GM12878 (cell line): ENCODE results near the gene B9D1. TPM values are rescaled to one million over a fixed set of nuclear protein-coding genes. Genes with fewer than 3 reads are reported as not detected.

Experiments
- ATAC-seq: fragments of 200-7000 bp; cut with Tn5 transposase; 3 replicates; pipeline ENCODE4 v1.9.1; 2020; ENCODE audit warnings: mild to moderate bottlenecking, moderate library complexity
- BruUV-seq: library from RNA; stranded (reverse); fragments of 400-500 nt; replicated peaks from 2 replicates; lab custom pipeline; 2021; lab: Mats Ljungman, UMichigan
- CTCF ChIA-PET: fragments of 300-600 bp; sonication (Branson Sonifier 250); formaldehyde crosslinking; extraction: SDS; loops from one replicate; lab custom pipeline; 2021; ENCODE audit warnings: inconsistent platforms; lab: Yijun Ruan, JAX
- POLR2A ChIA-PET: fragments of 350-600 bp; formaldehyde crosslinking; extraction: SDS; loops from one replicate; lab custom pipeline; 2021; ENCODE audit warnings: inconsistent platforms; lab: Charles Lee
- RAD21 ChIA-PET: fragments of 300-600 bp; sonication (Branson Sonifier 250); formaldehyde crosslinking; loops from one replicate; lab custom pipeline; 2023; ENCODE audit warnings: antibody characterized with exemption; ENCODE audit not compliant: unreplicated experiment; lab: Charles Lee
- SMC1A ChIA-PET: fragments of 300-600 bp; sonication (Branson Sonifier 250); formaldehyde crosslinking; loops from one replicate; lab custom pipeline; 2023; ENCODE audit not compliant: unreplicated experiment, uncharacterized antibody; lab: Charles Lee
- DNase-seq: peaks from one replicate; pipeline ENCODE4 v3.0.0-alpha.2; 2011; ENCODE audit warnings: low read depth, low spot score
- FAIRE-seq: peaks from 3 replicates; lab custom pipeline; 2011; peaks lifted over from hg19 to GRCh38; lab: Jason Lieb, UNC
- H2AFZ ChIP-seq: 2 replicates; pipeline ENCODE4 v1.6.0; 2011; ENCODE audit warnings: low read depth, low read length, control low read depth; ENCODE audit not compliant: control insufficient read depth
- H3K27ac ChIP-seq: 2 replicates; pipeline ENCODE4 v1.5.1; 2011; ENCODE audit warnings: control low read depth; ENCODE audit not compliant: control insufficient read depth, insufficient read depth
- H3K27me3 ChIP-seq, 2 experiments: replicated peaks in 1 of 2; 2 replicates each; pipeline versions ENCODE4 v1.6.0 to v1.6.1; 2011; ENCODE audit warnings: low read length in 1 of 2; ENCODE audit not compliant: control insufficient read depth in 2 of 2, insufficient read depth in 2 of 2
- H3K36me3 ChIP-seq, 2 experiments: 2 replicates each; pipeline ENCODE4 v1.5.1; 2011; ENCODE audit warnings: low read length in 1 of 2; ENCODE audit not compliant: control insufficient read depth in 2 of 2, insufficient read depth in 2 of 2
- H3K4me1 ChIP-seq: 2 replicates; pipeline ENCODE4 v1.6.1; 2011; ENCODE audit warnings: mild to moderate bottlenecking, low read length, moderate library complexity, mixed read lengths; ENCODE audit not compliant: control insufficient read depth, insufficient read depth
- H3K4me2 ChIP-seq: 2 replicates; pipeline ENCODE4 v1.6.0; 2011; ENCODE audit warnings: control low read depth; ENCODE audit not compliant: control insufficient read depth, insufficient read depth
- H3K4me3 ChIP-seq: fragments of 200-600 bp; sonication (generic); 2 replicates; pipeline ENCODE4 v1.5.1; 2016
- H3K79me2 ChIP-seq: 2 replicates; pipeline ENCODE4 v1.6.0; 2011; ENCODE audit warnings: low read length; ENCODE audit not compliant: control insufficient read depth, insufficient read depth
- H3K9ac ChIP-seq: 2 replicates; pipeline ENCODE4 v1.8.0; 2011; ENCODE audit warnings: low read length, control low read depth, mixed read lengths; ENCODE audit not compliant: control insufficient read depth, insufficient read depth
- H3K9me3 ChIP-seq: replicated peaks from 3 replicates; pipeline ENCODE4 v1.5.1; 2011; ENCODE audit warnings: mild to moderate bottlenecking, low read length; ENCODE audit not compliant: control insufficient read depth, insufficient read depth
- H4K20me1 ChIP-seq: 2 replicates; pipeline ENCODE4 v1.6.0; 2011; ENCODE audit not compliant: control insufficient read depth, insufficient read depth
- CBFB ChIP-seq: IDR thresholded peaks from 2 replicates; pipeline ENCODE4 v1.6.1; 2016; ENCODE audit warnings: antibody characterized with exemption, low read depth
- FOXK2 ChIP-seq: fragments of 450-650 bp; IDR thresholded peaks from 2 replicates; pipeline ENCODE4 v1.6.1; 2017; ENCODE audit warnings: mild to moderate bottlenecking, moderate library complexity
- POLR2A ChIP-seq: IDR thresholded peaks from 2 replicates; pipeline ENCODE4 v1.6.1; 2011; ENCODE audit warnings: low read depth, mild to moderate bottlenecking, low read length
- SMC3 ChIP-seq: IDR thresholded peaks from 2 replicates; pipeline ENCODE4 v1.6.1; 2011; ENCODE audit warnings: low read length, improper control_type of control experiment, borderline replicate concordance
- SUPT20H ChIP-seq: IDR thresholded peaks from 2 replicates; pipeline ENCODE4 v1.6.1; 2011; ENCODE audit warnings: low read depth, mild to moderate bottlenecking, low read length, moderate library complexity, borderline replicate concordance; ENCODE audit not compliant: control insufficient read depth
- TCF3 ChIP-seq: IDR thresholded peaks from 2 replicates; pipeline ENCODE4 v1.6.1; 2012; ENCODE audit warnings: low read depth, mild to moderate bottlenecking, low read length, borderline replicate concordance; ENCODE audit not compliant: insufficient read depth
- WRNIP1 ChIP-seq: IDR thresholded peaks from 2 replicates; pipeline ENCODE4 v1.6.1; 2011; ENCODE audit warnings: low read depth, low read length, improper control_type of control experiment, borderline replicate concordance
- WGBS: methylation state at CpG from one replicate; pipeline ENCODE4 v1.1.6; 2016; ENCODE audit warnings: low lambda C conversion rate; ENCODE audit not compliant: insufficient replicate concordance, insufficient coverage; ENCODE audit errors: missing lambda C conversion rate; 5-methylcytosine and 5-hydroxymethylcytosine counted together
- in situ Hi-C: fragments of 300-500 bp; cut with MboI; formaldehyde crosslinking; loops from 9 replicates; pipeline ENCODE4 v1.14.3; 2018; ENCODE audit warnings: mixed read lengths
- intact Hi-C: fragments of 100-400 bp; cut with micrococcal nuclease; formaldehyde crosslinking; loops from one replicate; pipeline ENCODE4 v1.14.2; 2022; ENCODE audit not compliant: unreplicated experiment
- polyA plus RNA-seq, 11 experiments: library from polyadenylated mRNA; depleted of rRNA in 4 of 11; unstranded in 6 of 11; stranded (reverse) in 5 of 11; fragments of >200 nt; fragmentation: Nextera tagmentation in 4 of 11; fragmentation: Illumina TruSeq in 1 of 11; extraction: Ambion mirVana in 4 of 11; extraction: Trizol in 1 of 11; gene quantifications; 1 replicate in 1 of 11; 2 replicates in 10 of 11; pipeline versions ENCODE4 v1.2.1 to v1.2.3, GENCODE V29; 2011 to 2016; ENCODE audit warnings: inconsistent platforms in 2 of 11, missing spikeins in 2 of 11, low read depth in 1 of 11
- total RNA-seq, 4 experiments: library from RNA; depleted of rRNA in 3 of 4; stranded (reverse); fragments of >200 nt in 3 of 4; fragmentation: Illumina TruSeq in 1 of 4; extraction: Trizol in 1 of 4; gene quantifications; 2 replicates each; pipeline versions ENCODE4 v1.2.1 to v1.2.3, GENCODE V29; 2013 to 2021
- TF ChIP-seq, protein P1 (sequence below): fragments of 450-650 bp; IDR thresholded peaks from 2 replicates; pipeline ENCODE4 v1.6.1; 2017; ENCODE audit warnings: mild to moderate bottlenecking
- TF ChIP-seq, protein P2 (sequence below): fragments of 450-650 bp; IDR thresholded peaks from 2 replicates; pipeline ENCODE4 v1.6.1; 2017; ENCODE audit warnings: mild to moderate bottlenecking, moderate library complexity
- TF ChIP-seq, protein P3 (sequence below): fragments of 450-650 bp; formaldehyde crosslinking; IDR thresholded peaks from 2 replicates; pipeline ENCODE4 v1.4.0; 2022; ENCODE audit warnings: mild to moderate bottlenecking, moderate library complexity

B9D1 gene
- total and polyA plus RNA-seq, 10 of the 15 experiments (the other 5 are each of a cell fraction or from before 2014, with no cell fraction given) = 5.9 to 18.3 (median 9.8) TPM

DNA sequence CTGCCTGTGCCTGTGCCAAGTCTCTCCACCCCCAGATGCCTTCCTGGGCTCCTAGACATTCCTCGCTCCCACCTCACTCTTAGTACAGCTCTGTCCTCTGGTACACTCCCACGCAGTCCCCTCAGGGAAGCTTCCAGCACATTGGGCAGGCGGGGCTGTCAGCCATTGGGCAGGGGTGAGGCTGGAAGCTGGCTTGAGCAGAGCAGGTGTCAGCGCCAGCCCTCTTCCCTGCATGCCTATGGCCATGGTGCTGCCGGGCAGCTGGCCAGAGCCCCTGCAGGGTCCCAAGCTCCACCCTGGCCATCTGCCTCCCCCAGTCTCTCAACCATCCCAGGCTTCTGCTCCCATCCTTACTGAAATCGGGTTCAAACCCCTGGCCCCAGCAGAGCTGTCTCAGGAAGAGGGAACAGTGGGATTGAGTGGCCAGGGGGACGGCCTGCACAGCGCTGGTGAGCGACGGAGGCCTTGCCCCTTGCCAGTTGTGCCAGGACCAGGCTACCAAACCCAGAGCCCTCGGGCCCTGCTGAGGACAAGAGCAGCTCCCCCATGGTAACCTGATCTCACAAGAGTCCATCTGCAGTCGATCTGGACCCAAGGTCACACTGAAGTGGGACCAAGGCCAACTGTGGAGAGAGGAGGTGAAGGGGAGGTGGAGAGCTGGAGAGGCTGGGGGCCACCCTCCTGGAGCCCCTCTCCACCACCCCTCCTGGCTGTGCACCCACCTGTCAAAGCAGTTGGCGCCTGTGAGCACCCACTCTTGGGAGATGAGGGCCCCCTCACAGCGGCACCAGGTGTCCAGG is 2.4 kb upstream of the B9D1 start:
- H3K79me2 ChIP-seq = no peaks in the 10 kb centered on the region
- no peak overlapping the region for H3K4me2 ChIP-seq
- FAIRE-seq (no peak), ATAC-seq (no peak), DNase-seq (no peak)
- POLR2A ChIA-PET = interaction anchor here (1.2 kb wide), 1 partner anchor 13 kb away, joined by 5 read pairs; the partner anchor contains the start of gene MAPK7
- TF ChIP-seq TCF3 (no peak), SUPT20H (no peak), POLR2A (no peak), SMC3 (no peak), CBFB (no peak), FOXK2 (no peak), WRNIP1 (no peak)
- TF ChIP-seq, protein P1, sequence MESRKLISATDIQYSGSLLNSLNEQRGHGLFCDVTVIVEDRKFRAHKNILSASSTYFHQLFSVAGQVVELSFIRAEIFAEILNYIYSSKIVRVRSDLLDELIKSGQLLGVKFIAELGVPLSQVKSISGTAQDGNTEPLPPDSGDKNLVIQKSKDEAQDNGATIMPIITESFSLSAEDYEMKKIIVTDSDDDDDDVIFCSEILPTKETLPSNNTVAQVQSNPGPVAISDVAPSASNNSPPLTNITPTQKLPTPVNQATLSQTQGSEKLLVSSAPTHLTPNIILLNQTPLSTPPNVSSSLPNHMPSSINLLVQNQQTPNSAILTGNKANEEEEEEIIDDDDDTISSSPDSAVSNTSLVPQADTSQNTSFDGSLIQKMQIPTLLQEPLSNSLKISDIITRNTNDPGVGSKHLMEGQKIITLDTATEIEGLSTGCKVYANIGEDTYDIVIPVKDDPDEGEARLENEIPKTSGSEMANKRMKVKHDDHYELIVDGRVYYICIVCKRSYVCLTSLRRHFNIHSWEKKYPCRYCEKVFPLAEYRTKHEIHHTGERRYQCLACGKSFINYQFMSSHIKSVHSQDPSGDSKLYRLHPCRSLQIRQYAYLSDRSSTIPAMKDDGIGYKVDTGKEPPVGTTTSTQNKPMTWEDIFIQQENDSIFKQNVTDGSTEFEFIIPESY = no peak
- TF ChIP-seq, protein P2, sequence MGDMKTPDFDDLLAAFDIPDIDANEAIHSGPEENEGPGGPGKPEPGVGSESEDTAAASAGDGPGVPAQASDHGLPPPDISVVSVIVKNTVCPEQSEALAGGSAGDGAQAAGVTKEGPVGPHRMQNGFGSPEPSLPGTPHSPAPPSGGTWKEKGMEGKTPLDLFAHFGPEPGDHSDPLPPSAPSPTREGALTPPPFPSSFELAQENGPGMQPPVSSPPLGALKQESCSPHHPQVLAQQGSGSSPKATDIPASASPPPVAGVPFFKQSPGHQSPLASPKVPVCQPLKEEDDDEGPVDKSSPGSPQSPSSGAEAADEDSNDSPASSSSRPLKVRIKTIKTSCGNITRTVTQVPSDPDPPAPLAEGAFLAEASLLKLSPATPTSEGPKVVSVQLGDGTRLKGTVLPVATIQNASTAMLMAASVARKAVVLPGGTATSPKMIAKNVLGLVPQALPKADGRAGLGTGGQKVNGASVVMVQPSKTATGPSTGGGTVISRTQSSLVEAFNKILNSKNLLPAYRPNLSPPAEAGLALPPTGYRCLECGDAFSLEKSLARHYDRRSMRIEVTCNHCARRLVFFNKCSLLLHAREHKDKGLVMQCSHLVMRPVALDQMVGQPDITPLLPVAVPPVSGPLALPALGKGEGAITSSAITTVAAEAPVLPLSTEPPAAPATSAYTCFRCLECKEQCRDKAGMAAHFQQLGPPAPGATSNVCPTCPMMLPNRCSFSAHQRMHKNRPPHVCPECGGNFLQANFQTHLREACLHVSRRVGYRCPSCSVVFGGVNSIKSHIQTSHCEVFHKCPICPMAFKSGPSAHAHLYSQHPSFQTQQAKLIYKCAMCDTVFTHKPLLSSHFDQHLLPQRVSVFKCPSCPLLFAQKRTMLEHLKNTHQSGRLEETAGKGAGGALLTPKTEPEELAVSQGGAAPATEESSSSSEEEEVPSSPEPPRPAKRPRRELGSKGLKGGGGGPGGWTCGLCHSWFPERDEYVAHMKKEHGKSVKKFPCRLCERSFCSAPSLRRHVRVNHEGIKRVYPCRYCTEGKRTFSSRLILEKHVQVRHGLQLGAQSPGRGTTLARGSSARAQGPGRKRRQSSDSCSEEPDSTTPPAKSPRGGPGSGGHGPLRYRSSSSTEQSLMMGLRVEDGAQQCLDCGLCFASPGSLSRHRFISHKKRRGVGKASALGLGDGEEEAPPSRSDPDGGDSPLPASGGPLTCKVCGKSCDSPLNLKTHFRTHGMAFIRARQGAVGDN = no peak
- TF ChIP-seq, protein P3, sequence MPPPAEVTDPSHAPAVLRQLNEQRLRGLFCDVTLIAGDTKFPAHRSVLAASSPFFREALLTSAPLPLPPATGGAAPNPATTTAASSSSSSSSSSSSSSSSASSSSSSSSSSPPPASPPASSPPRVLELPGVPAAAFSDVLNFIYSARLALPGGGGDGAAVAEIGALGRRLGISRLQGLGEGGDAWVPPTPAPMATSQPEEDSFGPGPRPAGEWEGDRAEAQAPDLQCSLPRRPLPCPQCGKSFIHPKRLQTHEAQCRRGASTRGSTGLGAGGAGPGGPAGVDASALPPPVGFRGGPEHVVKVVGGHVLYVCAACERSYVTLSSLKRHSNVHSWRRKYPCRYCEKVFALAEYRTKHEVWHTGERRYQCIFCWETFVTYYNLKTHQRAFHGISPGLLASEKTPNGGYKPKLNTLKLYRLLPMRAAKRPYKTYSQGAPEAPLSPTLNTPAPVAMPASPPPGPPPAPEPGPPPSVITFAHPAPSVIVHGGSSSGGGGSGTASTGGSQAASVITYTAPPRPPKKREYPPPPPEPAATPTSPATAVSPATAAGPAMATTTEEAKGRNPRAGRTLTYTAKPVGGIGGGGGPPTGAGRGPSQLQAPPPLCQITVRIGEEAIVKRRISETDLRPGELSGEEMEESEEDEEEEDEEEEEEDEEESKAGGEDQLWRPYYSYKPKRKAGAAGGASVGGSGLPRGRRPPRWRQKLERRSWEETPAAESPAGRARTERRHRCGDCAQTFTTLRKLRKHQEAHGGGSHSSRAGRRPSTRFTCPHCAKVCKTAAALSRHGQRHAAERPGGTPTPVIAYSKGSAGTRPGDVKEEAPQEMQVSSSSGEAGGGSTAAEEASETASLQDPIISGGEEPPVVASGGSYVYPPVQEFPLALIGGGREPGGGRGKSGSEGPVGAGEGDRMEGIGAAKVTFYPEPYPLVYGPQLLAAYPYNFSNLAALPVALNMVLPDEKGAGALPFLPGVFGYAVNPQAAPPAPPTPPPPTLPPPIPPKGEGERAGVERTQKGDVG (CRISPR knock-in tag) = no peak
- H3K27ac ChIP-seq = no peak overlapping the region
- intact Hi-C loops (loop anchor here (5.0 to 10.0 kb wide), 2 partner anchors 147 to 280 kb away; partner anchors contain the start of gene ALDH3A2), in situ Hi-C loops (loop anchor here (5.0 kb wide), 2 partner anchors 82 to 397 kb away; no protein-coding TSS in a partner anchor)
- no peaks in the 10 kb centered on the region for H3K36me3 ChIP-seq
- SMC1A ChIA-PET = interaction anchor here (0.9 to 2.2 kb wide), 4 partner anchors 11 to 401 kb away, joined by 3 to 8 read pairs (median 5); partner anchors contain the start of gene MAPK7
- H3K9ac ChIP-seq = no peak overlapping the region
- H4K20me1 ChIP-seq = no peaks in the 10 kb centered on the region
- CTCF ChIA-PET = interaction anchor here (0.6 to 4.6 kb wide), 5 partner anchors 10 to 148 kb away, joined by 3 to 66 read pairs (median 4); partner anchors contain the start of gene MAPK7
- BruUV-seq = no TSS peak
- H3K4me1 ChIP-seq = peaks cover 7% of the 10 kb centered on the region
- no peak overlapping the region for H2AFZ ChIP-seq
- no peaks in the 10 kb centered on the region for H3K9me3 ChIP-seq
- WGBS = 44% methylated on average over 14 of the region's 14 CpGs
- H3K27me3 ChIP-seq = no peaks in the 10 kb centered on the region; a peak in 2 of 4 replicates
- RAD21 ChIA-PET = interaction anchor here (0.8 to 4.4 kb wide), 4 partner anchors 13 to 401 kb away, joined by 3 to 35 read pairs (median 4); partner anchors contain the start of gene MAPK7
- no peak overlapping the region for H3K4me3 ChIP-seq
